GM19395 (cell line): Measurements from ENCODE around the gene ACTN1.
"Not testable (repeated sequence)": the region's sequence is repeated elsewhere in the genome, so short reads cannot be mapped to it uniquely, and the experiment has no call there.

Source experiments
- ATAC-seq: cut with Tn5 transposase; IDR thresholded peaks from one replicate; pipeline ENCODE4 v1.9.1; 2021; ENCODE audit warnings: mild to moderate bottlenecking, moderate library complexity; ENCODE audit not compliant: unreplicated experiment

Gene ACTN1

GRCh38 chr14:68871392-68871791 is 107.7 kb downstream of the ACTN1 start:
- no peak for ATAC-seq

- ATAC-seq = no peak
Observed at GRCh38 chr14:68866991-68867533, 112.0 kb downstream of the ACTN1 start.

GRCh38 chr14:68865542-68865941 is 113.6 kb downstream of the ACTN1 start:
- no peak for ATAC-seq

- no peak for ATAC-seq
Observed at GRCh38 chr14:68864361-68864750, 114.7 kb downstream of the ACTN1 start.

GRCh38 chr14:68863610-68864360 is 115.3 kb downstream of the ACTN1 start:
- no peak for ATAC-seq

GRCh38 chr14:68862954-68863594 is 116.0 kb downstream of the ACTN1 start:
- no peak for ATAC-seq

- no peak for ATAC-seq
Observed at GRCh38 chr14:68860771-68861170, 118.3 kb downstream of the ACTN1 start.

GRCh38 chr14:68857516-68858070 is 121.5 kb downstream of the ACTN1 start:
- ATAC-seq = no peak

GRCh38 chr14:68856572-68856971 is 122.5 kb downstream of the ACTN1 start:
- no peak for ATAC-seq

- no peak for ATAC-seq
Observed at GRCh38 chr14:68854421-68854820, 124.7 kb downstream of the ACTN1 start.

GRCh38 chr14:68853749-68854148 is 125.4 kb downstream of the ACTN1 start:
- ATAC-seq = no peak

GRCh38 chr14:68852493-68852892 is 126.6 kb downstream of the ACTN1 start:
- not testable (repeated sequence) for ATAC-seq

GRCh38 chr14:68851078-68851477 is 128.0 kb downstream of the ACTN1 start:
- ATAC-seq = no peak

- ATAC-seq = no peak
Observed at GRCh38 chr14:68849416-68849815, 129.7 kb downstream of the ACTN1 start.

- ATAC-seq = no peak
Observed at GRCh38 chr14:68848253-68848652, 130.8 kb downstream of the ACTN1 start.

GRCh38 chr14:68847640-68848039 is 131.5 kb downstream of the ACTN1 start:
- ATAC-seq = not testable (repeated sequence)

GRCh38 chr14:68846466-68846865 is 132.6 kb downstream of the ACTN1 start:
- no peak for ATAC-seq

GRCh38 chr14:68844210-68844545 is 134.9 kb downstream of the ACTN1 start:
- no peak for ATAC-seq

- no peak for ATAC-seq
Observed at GRCh38 chr14:68843471-68844209, 135.5 kb downstream of the ACTN1 start.

GRCh38 chr14:68842298-68842697 is 136.8 kb downstream of the ACTN1 start:
- no peak for ATAC-seq

- no peak for ATAC-seq
Observed at GRCh38 chr14:68841016-68841809, 137.9 kb downstream of the ACTN1 start.
